Heart right ventricle (tissue), 16 donors: ENCODE data around the gene BICRAL. TPM values are rescaled to one million over a fixed set of nuclear protein-coding genes. Genes with fewer than 3 reads are reported as not detected.
"Not testable (repeated sequence)": the region's sequence is repeated elsewhere in the genome, so short reads cannot be mapped to it uniquely, and the experiment has no call there.

Source experiments
- ATAC-seq, 8 donors: fragments of 200-7000 bp; cut with Tn5 transposase; one replicate each; pipeline ENCODE4 v1.9.1; 2020; ENCODE audit warnings: mild to moderate bottlenecking in 8 of 8, moderate library complexity in 8 of 8, moderate number of reproducible peaks in 1 of 8
- DNase-seq, 2 donors: peaks; one replicate each; pipeline ENCODE4 v3.0.0-alpha.2; 2020
- H3K27ac ChIP-seq, 10 donors: fragments of 200-600 bp; sonication (generic) in 2 of 10; one replicate each; pipeline versions ENCODE4 v1.5.0 to v1.8.0; 2020 to 2022; ENCODE audit warnings: mild to moderate bottlenecking in 3 of 10
- H3K27me3 ChIP-seq, 7 donors: fragments of 200-600 bp; one replicate each; pipeline ENCODE4 v1.8.0; 2021 to 2022; ENCODE audit warnings: mild to moderate bottlenecking in 2 of 7
- H3K36me3 ChIP-seq, 9 donors: fragments of 200-600 bp; sonication (generic) in 1 of 9; one replicate each; pipeline versions ENCODE4 v1.5.0 to v1.8.0; 2020 to 2022; ENCODE audit warnings: mild to moderate bottlenecking in 2 of 9
- H3K4me1 ChIP-seq, 9 donors: fragments of 200-600 bp; sonication (generic) in 1 of 9; one replicate each; pipeline versions ENCODE4 v1.5.0 to v1.8.0; 2020 to 2022; ENCODE audit warnings: mild to moderate bottlenecking in 4 of 9
- H3K4me3 ChIP-seq, 10 donors: fragments of 200-600 bp; sonication (generic) in 2 of 10; one replicate each; pipeline versions ENCODE4 v1.5.0 to v1.8.0; 2020 to 2022; ENCODE audit warnings: mild to moderate bottlenecking in 7 of 10, moderate library complexity in 2 of 10
- H3K9me3 ChIP-seq, 11 donors: fragments of 200-600 bp in 10 of 11; sonication (generic) in 2 of 11; one replicate each; pipeline versions ENCODE4 v1.5.0 to v1.8.0; 2013 to 2022; ENCODE audit warnings: mild to moderate bottlenecking in 2 of 11, control low read depth in 1 of 11, moderate library complexity in 1 of 11
- WGBS, 2 donors: extraction: QIAGEN DNeasy Blood & Tissue Kit; methylation state at CpG; one replicate each; pipeline ENCODE4 v1.1.7; 2013; ENCODE audit warnings: inconsistent platforms in 1 of 2; 5-methylcytosine and 5-hydroxymethylcytosine counted together
- intact Hi-C, 10 donors: fragments of 100-400 bp; cut with DNase I; formaldehyde crosslinking; loops; one replicate each; pipeline versions ENCODE4 v1.11.1 to v1.14.2; 2022
- polyA plus RNA-seq, 2 donors: library from polyadenylated mRNA; stranded (reverse); fragments of 200-250 nt; gene quantifications; one replicate each; pipeline ENCODE4 v1.2.3, GENCODE V29; 2013
- total RNA-seq, 10 donors: library from RNA; stranded (reverse); fragmentation: NEBNext Ultra II Directional in 3 of 10; extraction: Animal tissue kit (Norgen Biotek cat#: 25700) in 3 of 10; gene quantifications; one replicate each; pipeline versions ENCODE4 v1.2.1 to v1.2.4, GENCODE V29; 2021 to 2023
- TF ChIP-seq, protein P1 (sequence below), 9 donors: fragments of 200-600 bp; sonication (generic) in 2 of 9; IDR thresholded peaks; one replicate each; pipeline versions ENCODE4 v1.5.0 to v1.8.0; 2021 to 2022; ENCODE audit warnings: antibody characterized with exemption in 9 of 9, mild to moderate bottlenecking in 5 of 9, moderate library complexity in 1 of 9
- donor health status: Arrhythmogenic right ventricular cardiomyopathy.
- donor health status: ischemic (EF 13 %, LVEDD 7.1; RV severe dilation, severe dysfunction).
- donor health status: healthy with polysubstance abuse.
- donor health status: DM: no; HTN: yes; CAD: no.
- donor health status: DM: no; HTN: no; CAD: no.
- donor health status: ischemic (EF 25% LVEDD 6.9; RV normal size, moderate dysfunction).
- donor health status: ischemic (EF 25% LVEDD 5.7; RV mildly dilated, moderate dysfunction).
- donor health status: healthy.
- donor health status: DM: yes; HTN: yes; CAD: no.
- donor health status: Ischemic cardiomyopathy.
- donor health status: ischemic (EF 35%, LVEDD 5.7; RV mildly dilated, moderate dysfunction).
- donor health status: nonischemic (EF 11% LVEDD 7.7; RV severe dilation, severe dysfunction).
- donor health status: DM: yes; HTN: yes; CAD: no.
- donor health status: PGD.
- donor health status: ischemic (EF 29% LVEDD 5.4; RV normal size, mild dysfunction).
- donor health status: nonischemic (EF 23%, LVEDD 6.1; RV moderate dilation, normal function).

Gene BICRAL
- total and polyA plus RNA-seq, 12 donors: 2.7 to 15.7 (median 13.4) TPM

DNA sequence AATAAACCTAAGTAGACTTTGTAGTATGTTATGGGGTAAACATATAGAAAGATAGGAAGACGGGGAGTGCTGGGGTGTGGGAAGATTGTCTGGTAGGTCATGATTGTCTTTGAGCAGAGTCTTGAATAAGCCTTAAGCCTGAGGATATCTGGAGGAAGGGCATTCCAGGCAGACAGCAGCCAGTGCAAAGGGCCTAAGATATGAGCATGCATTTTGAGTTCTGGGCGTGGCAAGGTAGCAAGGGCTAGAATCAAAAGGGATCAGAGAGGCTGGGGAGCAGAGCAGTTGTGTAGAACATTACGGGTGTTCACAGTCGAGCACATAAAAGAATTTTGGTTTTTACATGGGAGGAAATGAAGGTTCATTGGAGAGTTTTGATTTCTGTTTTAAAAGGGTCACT lies 14.3 kb downstream of the BICRAL start:
- Histone ChIP-seq H3K36me3 (peaks cover 0 to 7% (median 0%) of the 10 kb centered on the region in 9 donors), H3K4me3 (no peak overlapping the region), H3K27me3 (no peaks in the 10 kb centered on the region), H3K4me1 (peaks cover 0 to 20% (median 4%) of the 10 kb centered on the region in 9 donors), H3K27ac (no peak overlapping the region), H3K9me3 (no peaks in the 10 kb centered on the region)
- intact Hi-C loops: no loop called here
- 95 to 96% methylated on average over 4 of the region's 4 CpGs for WGBS, 2 donors
- TF ChIP-seq, protein P1, sequence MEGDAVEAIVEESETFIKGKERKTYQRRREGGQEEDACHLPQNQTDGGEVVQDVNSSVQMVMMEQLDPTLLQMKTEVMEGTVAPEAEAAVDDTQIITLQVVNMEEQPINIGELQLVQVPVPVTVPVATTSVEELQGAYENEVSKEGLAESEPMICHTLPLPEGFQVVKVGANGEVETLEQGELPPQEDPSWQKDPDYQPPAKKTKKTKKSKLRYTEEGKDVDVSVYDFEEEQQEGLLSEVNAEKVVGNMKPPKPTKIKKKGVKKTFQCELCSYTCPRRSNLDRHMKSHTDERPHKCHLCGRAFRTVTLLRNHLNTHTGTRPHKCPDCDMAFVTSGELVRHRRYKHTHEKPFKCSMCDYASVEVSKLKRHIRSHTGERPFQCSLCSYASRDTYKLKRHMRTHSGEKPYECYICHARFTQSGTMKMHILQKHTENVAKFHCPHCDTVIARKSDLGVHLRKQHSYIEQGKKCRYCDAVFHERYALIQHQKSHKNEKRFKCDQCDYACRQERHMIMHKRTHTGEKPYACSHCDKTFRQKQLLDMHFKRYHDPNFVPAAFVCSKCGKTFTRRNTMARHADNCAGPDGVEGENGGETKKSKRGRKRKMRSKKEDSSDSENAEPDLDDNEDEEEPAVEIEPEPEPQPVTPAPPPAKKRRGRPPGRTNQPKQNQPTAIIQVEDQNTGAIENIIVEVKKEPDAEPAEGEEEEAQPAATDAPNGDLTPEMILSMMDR (IDR thresholded peaks at IDR 0.05): no peak
- no peak for DNase-seq
- no peak for ATAC-seq

DNA sequence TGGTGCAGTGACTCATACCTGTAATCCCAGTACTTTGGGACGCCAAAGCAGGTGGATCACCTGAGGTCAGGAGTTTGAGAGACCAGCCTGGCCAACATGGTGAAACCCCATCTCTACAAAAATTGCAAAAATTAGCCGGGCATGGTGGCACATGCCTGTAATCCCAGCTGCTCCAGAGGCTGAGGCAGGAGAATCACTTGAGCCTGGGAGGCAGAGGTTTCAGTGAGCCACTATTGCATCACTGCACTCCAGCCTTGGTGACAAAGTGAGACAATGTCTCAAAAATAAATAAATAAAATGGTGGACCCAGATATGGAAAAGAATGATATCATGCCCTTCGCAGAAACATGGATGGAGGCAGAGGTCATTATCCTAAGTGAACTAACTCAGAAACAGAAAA lies 15.8 kb downstream of the BICRAL start:
- H3K36me3 ChIP-seq, H3K4me3 ChIP-seq, H3K27ac ChIP-seq, ATAC-seq, H3K27me3 ChIP-seq, intact Hi-C loops, DNase-seq, H3K9me3 ChIP-seq: not testable (repeated sequence)
- WGBS, 2 donors: 95 to 97% methylated on average over 3 of the region's 3 CpGs
- H3K4me1 ChIP-seq: peaks cover 0 to 21% (median 3%) of the 10 kb centered on the region in 9 donors

DNA sequence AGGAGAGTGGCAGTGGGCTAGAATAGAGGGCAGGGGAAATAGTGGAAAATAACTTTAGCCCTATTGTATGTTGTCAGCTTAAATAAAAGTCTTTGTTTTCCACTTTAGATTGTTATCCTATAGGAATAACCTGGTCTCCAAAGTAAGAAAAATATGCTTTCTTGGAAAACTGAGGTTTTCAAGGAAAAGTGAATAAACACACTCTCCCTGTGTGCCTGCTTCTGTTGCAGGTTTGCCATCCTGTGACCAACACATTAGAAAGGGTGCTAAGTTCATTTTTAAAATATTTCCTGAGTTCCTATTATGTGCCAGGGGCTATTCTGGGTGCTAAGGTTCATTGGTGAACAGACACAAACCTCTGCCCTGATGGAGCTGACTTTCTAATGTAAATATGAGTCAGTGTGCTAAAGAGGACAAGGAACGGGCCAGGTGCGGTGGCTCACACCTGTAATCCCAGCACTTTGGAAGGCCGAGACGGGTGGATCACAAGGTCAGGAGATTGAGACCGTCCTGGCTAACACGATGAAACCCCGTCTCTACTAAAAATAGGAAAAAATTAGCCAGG lies 23.5 kb downstream of the BICRAL start:
- DNase-seq (no peak), ATAC-seq (no peak)
- no peak overlapping the region for H3K27ac ChIP-seq

DNA sequence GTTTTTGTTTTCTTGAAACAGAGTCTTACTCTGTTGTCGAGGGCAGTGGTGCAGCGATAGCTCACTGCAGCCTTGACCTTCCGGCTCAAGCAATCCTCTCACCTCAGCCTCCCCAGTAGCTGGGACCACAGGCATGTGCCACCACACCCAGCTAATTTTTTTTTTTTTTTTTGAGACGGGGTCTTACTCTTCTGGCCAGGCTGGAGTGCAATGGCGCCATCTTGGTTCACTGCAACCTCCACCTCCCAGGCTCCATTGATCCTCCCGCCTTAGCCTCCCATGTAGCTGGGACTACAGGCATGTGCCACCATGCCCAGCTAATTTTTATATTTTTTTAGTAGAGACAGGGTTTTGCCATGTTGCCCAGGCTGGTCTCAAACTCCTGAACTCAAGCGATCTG lies 24.5 kb downstream of the BICRAL start:
- ATAC-seq, H3K27me3 ChIP-seq, H3K27ac ChIP-seq, intact Hi-C loops, H3K9me3 ChIP-seq, H3K4me3 ChIP-seq, DNase-seq: not testable (repeated sequence)
- peaks cover 0 to 16% (median 0%) of the 10 kb centered on the region in 9 donors for H3K36me3 ChIP-seq
- peaks cover 0 to 35% (median 6%) of the 10 kb centered on the region in 9 donors for H3K4me1 ChIP-seq
- 98% methylated on average over 7 of the region's 7 CpGs for WGBS, 2 donors

More for the DNA sequence above, 23.5 kb downstream of the BICRAL start:
- H3K9me3 ChIP-seq: no peaks in the 10 kb centered on the region
- peaks cover 0 to 10% (median 0%) of the 10 kb centered on the region in 9 donors for H3K36me3 ChIP-seq
- no peaks in the 10 kb centered on the region for H3K27me3 ChIP-seq
- TF ChIP-seq, protein P1 (IDR thresholded peaks at IDR 0.05): no peak
- WGBS, 2 donors: 94 to 95% methylated on average over 7 of the region's 7 CpGs
- H3K4me1 ChIP-seq: peaks cover 0 to 45% (median 14%) of the 10 kb centered on the region in 9 donors
- intact Hi-C loops: no loop called here
- no peak overlapping the region for H3K4me3 ChIP-seq

DNA sequence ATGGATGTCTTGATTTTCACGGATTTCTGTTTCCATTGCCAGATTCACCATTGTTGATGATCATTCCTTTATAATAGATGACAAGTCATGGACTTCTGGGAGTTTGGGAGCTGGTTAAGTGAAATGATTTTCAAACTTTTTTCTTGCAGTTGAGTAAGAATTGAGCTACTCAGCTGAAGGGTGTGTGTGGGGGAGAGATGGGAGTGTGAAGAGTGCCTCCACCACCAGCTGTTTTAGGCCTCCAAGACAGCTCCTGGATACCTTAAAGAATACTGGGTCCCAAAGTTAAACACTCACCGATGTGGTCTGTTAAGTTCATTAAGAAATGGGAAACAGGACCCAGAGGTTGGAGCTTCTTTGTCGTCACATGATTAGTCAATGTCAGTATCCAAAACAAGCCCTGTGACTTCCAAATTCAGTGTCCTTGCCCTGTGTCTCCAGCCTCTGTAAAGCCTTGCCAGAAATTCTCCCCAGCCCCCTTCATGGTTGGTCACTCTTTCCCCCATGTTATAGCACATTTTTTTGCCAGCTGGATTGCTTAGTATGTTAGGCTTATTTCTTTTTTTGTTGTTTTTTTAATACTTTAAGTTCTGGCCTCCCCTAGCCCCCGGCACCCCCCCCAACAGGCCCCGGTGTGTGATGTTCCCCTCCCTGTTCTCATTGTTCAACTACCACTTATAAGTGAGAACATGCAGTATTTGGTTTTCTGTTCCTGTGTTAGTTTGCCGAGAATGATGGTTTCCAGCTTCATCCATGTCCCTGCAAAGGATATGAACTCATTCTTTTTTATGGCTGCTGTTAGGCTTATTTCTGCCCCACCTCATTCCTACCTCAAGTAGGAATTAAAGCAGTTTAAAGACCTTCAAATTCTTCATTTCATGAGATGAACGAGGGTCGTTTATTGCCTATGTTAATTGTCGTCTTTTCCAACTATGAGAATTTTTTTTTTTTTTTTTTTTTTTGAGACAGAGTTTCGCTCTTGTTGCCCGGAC lies 26.9 kb downstream of the BICRAL start:
- Histone ChIP-seq H3K36me3 (peaks cover 0 to 37% (median 0%) of the 10 kb centered on the region in 9 donors), H3K4me3 (no peak overlapping the region), H3K27me3 (no peaks in the 10 kb centered on the region), H3K4me1 (peaks cover 0 to 32% (median 6%) of the 10 kb centered on the region in 9 donors), H3K9me3 (no peaks in the 10 kb centered on the region), H3K27ac (peak overlapping the region in 4 of 10 donors; percentile 8 to 43 (median 20))
- DNase-seq (no peak), ATAC-seq (peak in 4 of 8 donors; percentile 29 to 66 (median 47))
- WGBS, 2 donors: 70 to 74% methylated on average over 11 of the region's 11 CpGs
- intact Hi-C loops: loop anchor here in 1 of 10 donors (1.0 kb wide), 1 partner anchor 23 kb away; no protein-coding TSS in a partner anchor
- TF ChIP-seq, protein P1 (IDR thresholded peaks at IDR 0.05): no peak
